HEK293 (cell line): ENCODE results near the gene PRSS22.

ENCODE experiments used
- CTCF ChIP-seq: fragments of 450-650 bp; formaldehyde crosslinking; IDR thresholded peaks from 2 replicates; pipeline ENCODE4 v1.5.1; 2016; ENCODE audit warnings: missing biosample characterization, missing genetic modification characterization
- FEZF1 ChIP-seq: fragments of 450-650 bp; formaldehyde crosslinking; IDR thresholded peaks from 2 replicates; pipeline ENCODE4 v1.5.1; 2016; ENCODE audit warnings: missing biosample characterization, missing genetic modification characterization
- SALL2 ChIP-seq: fragments of 450-650 bp; formaldehyde crosslinking; IDR thresholded peaks from 2 replicates; pipeline ENCODE4 v1.5.0; 2017; ENCODE audit warnings: missing biosample characterization, mild to moderate bottlenecking, missing genetic modification characterization, borderline replicate concordance
- ZNF10 ChIP-seq: fragments of 450-650 bp; formaldehyde crosslinking; IDR thresholded peaks from 2 replicates; pipeline ENCODE4 v1.5.1; 2017; ENCODE audit warnings: missing biosample characterization, missing genetic modification characterization
- ZNF335 ChIP-seq: fragments of 450-650 bp; formaldehyde crosslinking; conservative IDR thresholded peaks from 2 replicates; pipeline ENCODE4 v1.5.1; 2016; ENCODE audit warnings: missing biosample characterization, missing genetic modification characterization
- ZNF830 ChIP-seq: fragments of 450-650 bp; IDR thresholded peaks from 2 replicates; pipeline ENCODE4 v1.5.0; 2018; ENCODE audit warnings: missing biosample characterization, missing genetic modification characterization, low read depth, mild to moderate bottlenecking, moderate library complexity

GRCh38 chr16:2825049-2825742 lies 32.8 kb downstream of the PRSS22 start:
- no peak for TF ChIP-seq SALL2
- no peak for TF ChIP-seq ZNF830 (tag by site-specific recombination)
- no peak for TF ChIP-seq ZNF10 (tag by site-specific recombination)
- no peak for TF ChIP-seq CTCF
- no peak for TF ChIP-seq FEZF1 (tag by site-specific recombination)
- TF ChIP-seq ZNF335: no peak
